ENCODE measurements around the gene SCAMP4.
"Not testable (repeated sequence)": the region's sequence is repeated elsewhere in the genome, so short reads cannot be mapped to it uniquely, and the experiment has no call there.

The SCAMP4 gene

DNA sequence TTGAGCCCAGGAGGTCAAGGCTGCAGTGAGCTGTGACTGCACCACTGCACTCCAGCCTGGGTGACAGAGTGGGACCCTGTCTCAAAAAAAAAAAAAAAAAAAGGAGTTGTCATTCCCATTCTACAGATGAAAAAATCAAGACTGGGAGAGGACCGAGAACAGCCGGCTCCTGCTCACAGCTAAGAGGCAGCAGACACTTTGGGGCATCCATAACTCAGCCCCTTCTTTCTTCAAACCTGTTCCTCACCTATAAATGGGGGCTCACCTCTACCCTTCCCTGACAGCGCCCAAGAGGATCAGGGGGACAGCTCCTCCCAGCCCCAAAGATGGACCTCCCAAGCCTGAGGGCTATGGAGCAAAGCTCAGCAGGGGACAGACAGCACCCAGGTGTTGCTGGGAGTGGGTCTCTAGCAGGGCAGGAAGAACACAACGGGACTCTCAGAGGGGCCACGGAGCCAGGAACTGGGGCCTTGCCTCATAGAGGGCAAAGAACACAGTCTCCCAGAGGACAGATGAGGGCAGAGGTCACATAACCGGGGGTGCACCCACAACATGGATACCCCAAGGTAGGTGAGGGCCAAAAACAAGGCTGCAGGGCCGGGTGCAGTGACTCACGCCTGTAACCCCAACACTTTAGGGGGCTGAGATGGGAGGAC is 38.4 kb upstream of the SCAMP4 start:
- DNase-seq: no peak

DNA sequence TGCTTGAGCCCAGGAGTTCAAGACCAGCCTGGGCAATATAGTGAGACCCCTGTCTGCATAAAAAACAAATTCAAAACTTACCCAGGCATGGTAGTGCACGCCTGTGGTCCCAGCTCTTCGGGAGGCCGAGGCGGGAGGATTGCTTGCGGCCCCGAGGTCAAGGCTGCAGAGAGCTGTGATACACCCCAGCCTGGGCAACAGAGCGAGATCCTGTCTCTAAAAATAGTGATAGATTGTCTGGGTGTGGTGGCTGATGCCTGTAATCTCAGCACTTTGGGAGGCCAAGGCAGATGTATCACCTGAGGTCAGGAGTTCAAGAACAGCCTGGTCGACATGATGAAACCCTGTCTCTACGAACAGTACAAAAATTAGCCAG is 37.9 kb upstream of the SCAMP4 start:
- no peak for DNase-seq

DNA sequence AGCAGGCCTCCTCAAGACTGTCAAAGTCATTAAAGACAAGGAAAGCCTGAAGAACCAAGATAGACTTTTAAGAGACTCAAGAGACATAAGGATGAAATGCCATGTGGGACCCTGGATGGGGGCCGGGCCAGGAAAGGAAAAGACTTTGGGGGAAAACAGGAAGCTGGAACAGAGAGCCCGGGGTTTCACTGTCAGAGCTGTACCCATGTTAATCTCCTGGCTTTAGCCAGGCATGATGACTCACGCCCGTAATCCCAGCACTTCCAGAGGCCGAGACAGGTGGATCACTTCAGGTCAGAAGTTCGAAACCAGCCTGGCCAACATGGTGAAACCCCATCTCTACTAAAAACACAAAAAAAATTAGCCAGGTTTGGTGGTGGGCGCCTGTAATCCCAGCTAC is 36.2 kb upstream of the SCAMP4 start:
- DNase-seq: no peak

GRCh38 chr19:1871140-1871597 is 34.0 kb upstream of the SCAMP4 start:
- DNase-seq: no peak

DNA sequence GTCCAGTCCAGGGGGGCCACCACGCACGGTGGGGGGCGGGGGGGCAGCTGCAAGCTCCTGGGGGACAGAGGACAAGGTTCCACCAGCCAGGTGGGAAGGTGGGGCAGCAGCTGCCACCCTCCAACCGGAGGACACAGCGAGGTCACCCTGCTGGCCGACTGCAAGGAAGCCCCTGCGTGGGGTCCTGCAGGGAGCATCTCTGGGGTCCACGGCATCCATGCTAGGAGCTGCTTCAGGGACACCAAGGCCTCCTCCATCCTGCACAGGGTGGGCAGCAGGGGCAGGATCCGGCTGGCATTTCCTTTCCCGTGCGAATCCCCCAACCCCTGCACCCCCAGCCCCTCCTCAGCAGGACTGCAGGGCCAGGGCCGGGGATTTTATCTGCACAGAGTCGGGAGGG is 33.6 kb upstream of the SCAMP4 start:
- no peak for DNase-seq

GRCh38 chr19:1872807-1873523 is 32.2 kb upstream of the SCAMP4 start:
- no peak for DNase-seq

DNA sequence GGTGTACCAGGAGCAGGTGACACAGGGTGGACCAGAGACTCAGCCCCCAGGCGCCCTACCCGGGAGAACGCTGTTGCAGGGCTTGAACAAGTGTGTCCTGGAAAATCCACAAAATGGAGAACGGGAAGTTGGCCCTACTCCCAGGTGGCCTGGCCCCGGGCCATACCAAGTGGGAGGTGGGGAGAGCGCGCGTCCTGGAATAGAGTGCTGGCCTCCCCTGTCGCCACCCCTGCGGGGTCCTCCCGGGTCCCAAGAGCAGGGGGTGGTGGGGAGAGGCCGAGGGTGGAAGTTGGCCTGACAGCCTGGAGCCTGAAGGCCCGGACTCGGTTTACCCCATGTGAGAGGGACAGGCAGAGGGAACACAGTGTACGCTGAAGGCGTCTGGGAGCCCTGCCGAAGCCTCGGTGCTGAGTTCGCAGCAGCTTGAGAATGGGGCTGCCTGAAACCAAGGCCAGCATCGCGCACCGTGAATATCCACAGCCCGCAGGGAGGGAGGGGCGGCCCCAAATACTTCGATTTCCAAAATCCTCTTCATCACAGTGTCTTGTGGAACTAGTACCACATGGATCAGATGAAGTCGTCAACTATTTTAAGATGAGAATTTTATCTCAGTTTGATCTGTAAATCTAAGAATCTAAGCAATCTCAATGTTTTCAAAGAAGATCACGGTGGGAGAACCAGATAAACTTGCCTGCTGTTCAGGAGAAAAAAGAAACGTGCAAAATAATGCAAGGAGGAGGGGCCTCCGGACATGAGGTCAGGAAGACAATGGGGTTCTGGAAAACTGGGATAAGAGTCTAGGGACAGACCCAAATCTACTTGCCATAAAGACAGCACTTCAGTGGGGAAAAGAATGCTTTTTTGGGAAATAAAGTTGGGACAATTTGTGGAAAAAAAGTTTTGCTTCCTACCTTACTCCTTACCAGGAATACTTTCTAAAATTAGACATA is 31.4 kb upstream of the SCAMP4 start:
- no peak for DNase-seq

DNA sequence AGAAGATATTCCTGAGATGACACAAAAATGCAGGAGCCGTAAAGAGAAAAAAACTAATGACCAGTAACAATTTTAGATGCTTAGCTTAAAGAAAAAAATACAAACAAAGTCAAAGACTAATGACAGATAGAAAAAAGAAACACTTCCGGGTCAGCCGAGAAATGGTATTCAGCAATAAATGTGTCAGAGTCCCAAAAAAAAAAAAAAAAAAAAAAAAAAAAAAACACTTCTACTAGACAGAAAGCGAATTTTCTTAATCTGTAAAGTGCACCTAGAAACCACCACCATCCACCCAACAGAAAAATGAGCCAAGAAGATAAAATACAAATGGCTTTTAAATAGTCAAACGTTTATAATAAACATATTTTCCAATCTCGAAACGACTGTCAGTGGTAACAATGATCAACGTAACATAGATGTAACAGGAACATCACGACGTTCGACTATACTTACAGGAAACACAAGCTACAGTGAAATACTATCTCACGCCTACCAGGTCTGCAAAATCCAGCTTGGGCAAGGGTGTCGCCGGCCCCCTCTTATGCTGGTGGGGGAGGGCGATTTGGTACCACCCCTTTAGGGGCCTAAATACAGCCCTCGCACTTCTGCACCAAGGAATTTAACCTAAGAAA is 30.5 kb upstream of the SCAMP4 start:
- DNase-seq: peak; percentile 41 to 55

- DNase-seq: not testable (repeated sequence)
Observed at GRCh38 chr19:1875265-1875645, 29.9 kb upstream of the SCAMP4 start.

- DNase-seq: peak; percentile 88 to 91
Observed at GRCh38 chr19:1875646-1876495, 29.3 kb upstream of the SCAMP4 start.

DNA sequence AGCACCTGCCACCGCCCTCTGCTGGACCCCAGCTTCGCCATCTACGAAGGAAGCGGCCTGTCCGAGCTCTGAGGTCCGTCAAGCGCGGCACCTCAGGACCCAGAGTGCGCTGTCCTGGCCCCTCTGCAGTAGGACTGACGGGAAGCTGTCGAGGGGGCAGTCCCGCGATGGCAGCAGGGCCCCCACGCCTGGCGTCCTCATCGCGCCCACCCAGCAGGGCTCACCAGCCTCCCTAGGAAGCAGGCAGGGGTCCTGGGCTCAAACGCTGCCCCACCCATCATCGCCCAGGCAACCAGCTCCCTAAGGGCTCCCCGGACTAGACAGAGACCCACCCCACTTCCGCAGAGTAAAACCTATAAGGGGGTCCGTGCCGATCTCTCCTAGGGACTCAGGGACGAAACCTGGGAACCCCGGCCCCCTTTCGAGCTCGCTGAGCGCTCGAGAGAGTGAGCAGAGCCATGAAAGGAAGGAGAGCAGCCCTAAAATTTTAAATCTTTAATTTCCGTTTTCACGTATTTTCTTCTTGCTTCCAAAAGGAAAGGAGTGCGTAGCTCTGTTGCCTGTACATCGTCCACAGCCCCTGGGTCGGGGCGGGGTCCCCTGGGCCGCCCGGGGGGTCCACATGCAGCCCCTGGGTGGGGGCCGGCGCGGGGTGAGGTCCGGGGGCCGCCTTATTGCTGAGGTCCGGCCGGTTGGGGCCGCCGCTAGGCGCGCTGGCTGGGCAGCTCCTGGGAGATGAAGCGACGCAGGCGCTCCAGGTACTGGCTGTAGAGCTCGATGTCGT is 28.5 kb upstream of the SCAMP4 start:
- not testable (repeated sequence) for DNase-seq

- DNase-seq: not testable (repeated sequence)
Observed at GRCh38 chr19:1877280-1877660, 27.9 kb upstream of the SCAMP4 start.

GRCh38 chr19:1878583-1878982 is 26.6 kb upstream of the SCAMP4 start:
- not testable (repeated sequence) for DNase-seq

DNA sequence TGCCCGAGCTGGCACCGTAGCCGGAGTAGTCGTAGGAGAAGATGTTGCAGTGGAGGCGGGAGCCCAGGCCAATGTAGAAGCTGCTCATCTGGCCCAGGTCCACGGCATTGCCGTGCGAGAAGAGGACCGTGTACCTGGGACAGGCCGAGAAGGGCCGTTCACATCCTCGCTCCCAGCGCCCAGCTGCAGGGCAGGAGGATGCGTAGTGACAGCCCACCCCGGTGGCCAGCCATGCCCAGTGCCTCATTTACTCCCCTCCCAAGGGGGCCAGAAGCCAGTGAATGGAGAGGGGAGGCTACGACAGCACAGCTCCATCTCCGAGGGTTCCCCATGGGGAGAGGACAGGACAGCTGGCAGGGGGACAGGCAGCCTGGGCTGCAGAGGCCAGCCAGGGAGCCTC is 25.2 kb upstream of the SCAMP4 start:
- DNase-seq: not testable (repeated sequence)

- DNase-seq: no peak
Observed at GRCh38 chr19:1880611-1881392, 24.4 kb upstream of the SCAMP4 start.

DNA sequence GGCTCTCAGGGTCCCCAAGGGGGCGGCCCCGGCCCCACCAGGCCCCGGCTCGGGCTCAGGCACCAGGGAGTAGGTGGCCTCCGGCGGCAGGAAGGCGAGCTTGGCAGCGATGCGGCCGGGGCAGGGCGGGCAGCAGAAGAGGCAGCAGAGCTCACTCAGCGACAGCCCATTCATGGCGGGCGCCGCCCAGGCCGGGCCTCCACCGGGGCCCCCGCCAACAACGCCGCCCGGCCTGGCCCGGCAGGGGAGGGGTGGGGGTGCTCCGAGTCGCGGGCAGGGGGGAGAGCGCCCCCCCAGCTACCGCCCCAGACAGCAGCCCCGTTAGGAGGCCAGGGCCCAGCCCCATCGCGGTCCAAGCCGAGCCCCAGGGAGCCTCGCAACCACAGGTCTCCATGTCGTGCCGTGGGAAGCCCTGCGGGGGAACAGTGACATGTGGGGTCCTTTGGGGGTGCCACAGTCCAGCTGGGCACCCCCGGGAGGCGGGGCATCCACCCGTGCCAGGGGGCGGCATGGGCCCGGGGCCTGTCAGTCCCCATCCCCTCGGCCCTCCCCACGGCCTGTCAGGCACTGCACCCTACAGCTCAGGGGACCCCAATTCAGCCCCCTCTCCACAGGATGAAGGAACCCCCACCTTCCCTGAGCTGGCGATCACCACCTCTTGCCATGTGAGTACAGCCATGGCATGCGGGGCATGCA is 23.7 kb upstream of the SCAMP4 start:
- not testable (repeated sequence) for DNase-seq

GRCh38 chr19:1882089-1882785 is 23.0 kb upstream of the SCAMP4 start:
- no peak for DNase-seq

DNA sequence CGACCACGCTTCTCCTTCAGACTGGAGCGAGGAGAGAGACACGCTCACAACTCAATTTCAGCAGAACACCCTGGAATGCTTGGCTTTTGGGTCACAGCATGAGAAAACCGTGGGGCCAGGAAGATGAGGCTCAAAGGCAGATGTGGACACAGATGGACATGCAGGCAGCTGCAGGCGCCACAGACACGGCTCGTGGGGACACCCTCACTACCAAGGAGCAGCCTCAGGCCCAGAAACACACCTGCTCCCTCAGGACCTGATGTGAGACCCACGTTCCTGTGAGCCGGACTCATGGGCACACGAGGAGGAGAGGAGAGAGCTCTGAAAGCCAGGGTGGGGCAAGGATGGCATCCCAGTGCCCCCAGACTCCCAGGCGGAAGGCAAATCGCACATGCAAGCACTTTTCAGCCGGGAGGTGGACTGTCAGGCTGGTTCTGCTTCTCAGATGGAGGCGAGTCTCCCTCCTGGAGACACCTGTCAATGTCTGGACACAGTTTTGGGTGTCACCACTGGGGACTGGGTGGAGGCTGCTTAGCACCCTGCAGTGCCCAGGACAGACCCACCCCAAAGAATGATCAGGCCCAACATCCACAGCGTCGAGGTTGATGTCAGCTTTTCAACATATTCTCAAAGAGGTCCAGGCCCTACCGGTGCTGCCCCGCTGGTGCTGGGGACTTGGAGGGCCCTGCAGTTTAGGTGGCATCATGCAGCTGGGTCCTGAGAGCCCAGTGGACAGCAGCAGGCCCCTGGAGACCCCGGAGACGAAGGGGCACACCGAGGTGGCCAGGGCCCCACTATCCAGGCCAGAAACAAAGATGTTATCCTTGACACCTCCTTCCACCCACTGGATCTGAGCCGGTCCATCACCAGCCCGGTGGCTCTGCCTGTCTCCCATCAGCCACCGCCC is 22.2 kb upstream of the SCAMP4 start:
- no peak for DNase-seq

All from Kasumi-1 (cell line).